Spleen (tissue), 11 donors: Measurements from ENCODE around the gene DYTN. TPM values are rescaled to one million over a fixed set of nuclear protein-coding genes. Genes with fewer than 3 reads are reported as not detected.

Source experiments
- DNase-seq: peaks from one replicate; pipeline ENCODE4 v3.0.0-alpha.2; 2020
- H3K27ac ChIP-seq, 8 donors: fragments of 200-600 bp; sonication (generic) in 7 of 8; 1 replicate in 4 of 8; 2 replicates in 4 of 8; pipeline versions ENCODE4 v1.5.0 to v1.8.0; 2016 to 2021; ENCODE audit warnings: inconsistent platforms in 4 of 8, mild to moderate bottlenecking in 4 of 8, moderate library complexity in 1 of 8
- H3K27me3 ChIP-seq, 7 donors: fragments of 200-600 bp; sonication (generic) in 6 of 7; replicated peaks in 1 of 7; 1 replicate in 4 of 7; 2 replicates in 3 of 7; pipeline versions ENCODE4 v1.5.0 to v1.8.0; 2016 to 2021; ENCODE audit warnings: inconsistent platforms in 3 of 7, mild to moderate bottlenecking in 1 of 7
- H3K36me3 ChIP-seq, 6 donors: fragments of 200-600 bp; sonication (generic) in 5 of 6; 1 replicate in 4 of 6; 2 replicates in 2 of 6; pipeline versions ENCODE4 v1.5.0 to v1.8.0; 2016 to 2021; ENCODE audit warnings: inconsistent platforms in 2 of 6
- H3K4me1 ChIP-seq, 6 donors: fragments of 200-600 bp; sonication (generic) in 5 of 6; 1 replicate in 3 of 6; 2 replicates in 3 of 6; pipeline versions ENCODE4 v1.5.0 to v1.8.0; 2016 to 2021; ENCODE audit warnings: inconsistent platforms in 3 of 6
- H3K4me3 ChIP-seq, 8 donors: fragments of 200-600 bp; sonication (generic) in 7 of 8; 1 replicate in 4 of 8; 2 replicates in 4 of 8; pipeline versions ENCODE4 v1.5.0 to v1.8.0; 2016 to 2021; ENCODE audit warnings: inconsistent platforms in 4 of 8, mild to moderate bottlenecking in 4 of 8, moderate library complexity in 2 of 8
- H3K9me3 ChIP-seq, 8 donors: fragments of 200-600 bp; sonication (generic) in 7 of 8; 1 replicate in 4 of 8; 2 replicates in 4 of 8; pipeline versions ENCODE4 v1.5.0 to v1.8.0; 2016 to 2021; ENCODE audit warnings: inconsistent platforms in 4 of 8
- POLR2A ChIP-seq, 3 donors: fragments of 450-650 bp; IDR thresholded peaks; one replicate each; pipeline ENCODE4 v1.5.1; 2017; ENCODE audit warnings: antibody characterized with exemption in 3 of 3, mild to moderate bottlenecking in 1 of 3
- POLR2AphosphoS5 ChIP-seq, 3 donors: sonication (generic); formaldehyde crosslinking; IDR thresholded peaks; one replicate each; pipeline ENCODE4 v1.5.1; 2017; ENCODE audit warnings: antibody characterized with exemption in 3 of 3
- WGBS, 5 donors: extraction: QIAGEN DNeasy Blood & Tissue Kit in 3 of 5; methylation state at CpG; one replicate each; pipeline versions ENCODE4 v1.1.5 to v1.1.7; 2013 to 2018; 5-methylcytosine and 5-hydroxymethylcytosine counted together
- intact Hi-C: fragments of 100-400 bp; cut with DNase I; formaldehyde crosslinking; loops from one replicate; pipeline ENCODE4 v1.15.0; 2023; ENCODE audit warnings: low total_unique reads
- polyA plus RNA-seq, 3 donors: library from polyadenylated mRNA; stranded (reverse); fragments of 200-250 nt; gene quantifications; one replicate each; pipeline ENCODE4 v1.2.1, GENCODE V29; 2013
- total RNA-seq, 7 donors: library from RNA; depleted of rRNA in 3 of 7; stranded (reverse); fragments of >200 nt in 3 of 7; fragmentation: NEBNext Ultra II Directional in 4 of 7; extraction: Animal tissue kit (Norgen Biotek cat#: 25700) in 4 of 7; gene quantifications; one replicate each; pipeline versions ENCODE4 v1.1.0 to v1.2.1, GENCODE V29; 2016 to 2021
- TF ChIP-seq, protein P1 (sequence below), 11 experiments: fragments of 200-600 bp in 7 of 11; fragments of 450-650 bp in 4 of 11; sonication (generic) in 4 of 11; IDR thresholded peaks in 8 of 11; conservative IDR thresholded peaks in 3 of 11; 1 replicate in 7 of 11; 2 replicates in 4 of 11; pipeline versions ENCODE4 v1.4.0 to v1.8.0; 2016 to 2021; ENCODE audit warnings: antibody characterized with exemption in 11 of 11, inconsistent platforms in 4 of 11, mild to moderate bottlenecking in 1 of 11
- donor health status: healthy with polysubstance abuse.
- donor health status: DM: no; HTN: no; CAD: no; lungs with moderate emphysema.
- donor health status: DM: no; HTN: no; CAD: no.
- donor health status: Bipolar disorder and iron deficiency.
- donor health status: healthy.
- donor health status: DM: no; HTN: no; CAD: no.
- donor health status: DM: yes; HTN: yes; CAD: no.

DYTN gene
- total and polyA plus RNA-seq, 10 donors = 0.29 TPM; not detected in 9

DNA sequence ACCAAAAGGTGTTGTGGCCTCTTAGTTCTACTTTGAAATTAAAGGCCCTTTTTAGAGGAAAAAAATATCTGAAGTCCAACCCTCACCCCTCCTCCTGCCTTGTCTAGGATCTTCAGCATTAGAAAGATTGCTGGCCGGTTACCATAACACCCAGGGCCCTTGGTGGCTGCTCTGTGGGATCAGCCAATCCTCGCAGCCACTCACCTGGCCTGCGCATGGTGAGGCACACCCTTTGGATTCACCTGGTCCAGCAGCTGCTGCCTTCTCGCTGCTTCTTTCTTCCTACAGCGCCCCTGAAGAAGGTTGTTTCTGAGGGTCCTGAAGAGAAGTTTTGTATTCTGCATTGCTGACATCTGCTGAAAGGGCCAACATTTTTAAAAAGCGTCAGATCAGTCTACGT is 25.2 kb downstream of the DYTN start:
- Histone ChIP-seq H3K9me3 (no peaks in the 10 kb centered on the region), H3K27me3 (no peaks in the 10 kb centered on the region), H3K36me3 (no peaks in the 10 kb centered on the region), H3K4me3 (no peak overlapping the region), H3K27ac (no peak overlapping the region), H3K4me1 (no peaks in the 10 kb centered on the region)
- no peak for TF ChIP-seq POLR2A (IDR thresholded peaks at IDR 0.05)
- TF ChIP-seq, protein P1, sequence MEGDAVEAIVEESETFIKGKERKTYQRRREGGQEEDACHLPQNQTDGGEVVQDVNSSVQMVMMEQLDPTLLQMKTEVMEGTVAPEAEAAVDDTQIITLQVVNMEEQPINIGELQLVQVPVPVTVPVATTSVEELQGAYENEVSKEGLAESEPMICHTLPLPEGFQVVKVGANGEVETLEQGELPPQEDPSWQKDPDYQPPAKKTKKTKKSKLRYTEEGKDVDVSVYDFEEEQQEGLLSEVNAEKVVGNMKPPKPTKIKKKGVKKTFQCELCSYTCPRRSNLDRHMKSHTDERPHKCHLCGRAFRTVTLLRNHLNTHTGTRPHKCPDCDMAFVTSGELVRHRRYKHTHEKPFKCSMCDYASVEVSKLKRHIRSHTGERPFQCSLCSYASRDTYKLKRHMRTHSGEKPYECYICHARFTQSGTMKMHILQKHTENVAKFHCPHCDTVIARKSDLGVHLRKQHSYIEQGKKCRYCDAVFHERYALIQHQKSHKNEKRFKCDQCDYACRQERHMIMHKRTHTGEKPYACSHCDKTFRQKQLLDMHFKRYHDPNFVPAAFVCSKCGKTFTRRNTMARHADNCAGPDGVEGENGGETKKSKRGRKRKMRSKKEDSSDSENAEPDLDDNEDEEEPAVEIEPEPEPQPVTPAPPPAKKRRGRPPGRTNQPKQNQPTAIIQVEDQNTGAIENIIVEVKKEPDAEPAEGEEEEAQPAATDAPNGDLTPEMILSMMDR (IDR thresholded peaks at IDR 0.05 in 8 of 11, conservative IDR thresholded peaks at IDR 0.05 in 3 of 11) = no peak
- TF ChIP-seq POLR2AphosphoS5 (IDR thresholded peaks at IDR 0.05) = no peak
- intact Hi-C loops = loop anchor here (5.0 to 10.0 kb wide), 3 partner anchors 92 to 779 kb away; no protein-coding TSS in a partner anchor
- no peak for DNase-seq
- WGBS, 5 donors = 87 to 92% (median 88%) methylated on average over 7 of the region's 7 CpGs

DNA sequence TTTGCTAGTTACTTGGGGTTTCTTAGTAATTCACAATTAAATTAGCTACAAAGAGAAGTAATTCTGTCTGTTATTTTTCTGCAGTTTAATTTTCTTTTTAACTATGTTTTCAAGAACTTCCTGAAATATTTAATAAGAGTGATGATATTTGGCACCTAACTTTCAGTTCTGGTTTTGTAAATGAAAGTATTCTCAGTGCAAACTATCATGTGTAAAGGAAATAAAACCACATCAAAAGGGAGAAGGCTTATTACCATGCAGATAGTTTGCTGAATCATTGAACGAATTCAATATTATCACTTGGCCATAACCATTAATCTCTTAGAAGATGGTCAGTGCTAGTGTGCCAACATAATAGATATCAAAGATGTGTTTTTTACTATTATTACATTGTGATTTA is 29.2 kb downstream of the DYTN start:
- intact Hi-C loops = no loop called here
- H3K4me1 ChIP-seq = no peaks in the 10 kb centered on the region

DNA sequence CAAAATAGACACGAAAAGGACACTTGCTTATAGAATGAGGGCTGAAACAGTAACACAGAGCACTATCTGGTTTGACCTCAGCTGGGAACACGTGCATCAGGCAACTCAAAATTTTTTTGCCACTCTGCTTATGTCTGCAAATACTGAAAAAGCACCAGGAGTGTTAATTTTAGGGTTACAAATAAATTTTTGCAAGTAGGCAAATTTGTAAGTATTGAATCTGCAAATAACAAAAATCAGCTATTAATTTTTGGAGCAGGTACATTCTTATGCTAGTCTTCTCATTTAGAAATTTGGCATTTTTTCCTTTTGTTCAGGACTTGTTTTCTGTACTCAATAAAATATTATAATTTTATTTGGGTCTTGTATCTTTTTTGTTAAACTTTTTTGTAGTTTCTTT is 29.7 kb downstream of the DYTN start:
- no peak for TF ChIP-seq POLR2AphosphoS5 (IDR thresholded peaks at IDR 0.05)
- TF ChIP-seq, protein P1 (IDR thresholded peaks at IDR 0.05 in 8 of 11, conservative IDR thresholded peaks at IDR 0.05 in 3 of 11) = no peak
- TF ChIP-seq POLR2A (IDR thresholded peaks at IDR 0.05) = no peak
- no peak overlapping the region for H3K4me3 ChIP-seq
- H3K9me3 ChIP-seq = no peaks in the 10 kb centered on the region
- H3K36me3 ChIP-seq = no peaks in the 10 kb centered on the region
- no peak overlapping the region for H3K27ac ChIP-seq
- WGBS, 5 donors = 65 to 86% (median 77%) methylated on average over 2 of the region's 2 CpGs
- intact Hi-C loops = no loop called here
- peaks cover 0 to 9% (median 0%) of the 10 kb centered on the region in 7 donors for H3K27me3 ChIP-seq
- no peak for DNase-seq
- H3K4me1 ChIP-seq = no peaks in the 10 kb centered on the region

More for the DNA sequence above, 29.2 kb downstream of the DYTN start:
- DNase-seq = no peak
- H3K27me3 ChIP-seq = peaks cover 0 to 9% (median 0%) of the 10 kb centered on the region in 7 donors
- no peaks in the 10 kb centered on the region for H3K9me3 ChIP-seq
- no peak overlapping the region for H3K4me3 ChIP-seq
- H3K36me3 ChIP-seq = no peaks in the 10 kb centered on the region
- WGBS, 5 donors = 17 to 42% (median 26%) methylated on average over 1 of the region's 1 CpG
- no peak overlapping the region for H3K27ac ChIP-seq
- TF ChIP-seq, protein P1 (IDR thresholded peaks at IDR 0.05 in 8 of 11, conservative IDR thresholded peaks at IDR 0.05 in 3 of 11) = no peak
- no peak for TF ChIP-seq POLR2AphosphoS5 (IDR thresholded peaks at IDR 0.05)
- TF ChIP-seq POLR2A (IDR thresholded peaks at IDR 0.05) = no peak

DNA sequence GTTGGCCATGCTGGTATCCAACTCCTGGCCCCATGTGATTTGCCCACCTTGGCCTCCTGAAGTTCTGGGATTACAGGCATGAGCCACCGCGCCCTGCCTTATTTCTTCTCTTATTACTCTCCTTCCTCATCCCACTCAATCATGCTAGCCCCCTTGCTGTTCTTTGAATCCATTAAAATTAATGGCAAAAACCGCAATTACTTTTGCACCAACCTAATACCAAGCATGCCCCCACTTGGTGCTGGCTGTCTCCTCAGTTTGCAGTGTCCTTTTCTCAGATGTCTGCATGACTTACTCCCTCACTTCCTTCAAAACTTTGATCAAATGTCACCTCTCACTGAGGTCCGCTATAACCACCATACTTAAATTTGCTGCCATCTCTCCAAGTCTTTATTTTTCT is 34.6 kb downstream of the DYTN start:
- TF ChIP-seq, protein P1 (IDR thresholded peaks at IDR 0.05 in 8 of 11, conservative IDR thresholded peaks at IDR 0.05 in 3 of 11) = no peak
- TF ChIP-seq POLR2AphosphoS5 (IDR thresholded peaks at IDR 0.05) = no peak
- intact Hi-C loops = no loop called here
- Histone ChIP-seq H3K4me1 (no peaks in the 10 kb centered on the region), H3K4me3 (no peak overlapping the region), H3K27me3 (peaks cover 0 to 9% (median 0%) of the 10 kb centered on the region in 7 donors), H3K36me3 (no peaks in the 10 kb centered on the region), H3K27ac (no peak overlapping the region), H3K9me3 (no peaks in the 10 kb centered on the region)
- DNase-seq = no peak
- WGBS, 5 donors = 88 to 93% (median 92%) methylated on average over 4 of the region's 4 CpGs
